ENCODE data around the gene CCNH. TPM values are rescaled to one million over a fixed set of nuclear protein-coding genes. Genes with fewer than 3 reads are reported as not detected.

Gene CCNH
- total RNA-seq, 1 donor from 2014 or later, result 23.1 TPM

DNA sequence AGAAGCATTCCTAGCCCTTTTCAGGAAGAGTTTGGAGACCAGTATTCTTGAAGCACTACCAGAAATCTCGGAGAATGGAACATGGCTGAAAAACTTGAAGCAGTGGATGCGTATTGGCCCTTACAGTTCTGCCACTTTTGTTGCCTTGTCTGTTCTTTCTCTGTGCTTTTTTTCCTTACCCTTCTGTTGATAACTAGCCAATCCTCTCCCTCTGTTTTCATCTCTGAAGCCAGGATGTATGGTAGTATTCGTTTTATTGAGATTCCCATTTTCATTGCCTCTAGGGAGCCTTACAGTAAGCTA is 564 bp upstream of the CCNH start:
- H3K4me3 Mint-ChIP-seq (ENCODE audit: unreplicated experiment), result peak overlapping the region; percentile 88
- TF ChIP-seq, protein P1, sequence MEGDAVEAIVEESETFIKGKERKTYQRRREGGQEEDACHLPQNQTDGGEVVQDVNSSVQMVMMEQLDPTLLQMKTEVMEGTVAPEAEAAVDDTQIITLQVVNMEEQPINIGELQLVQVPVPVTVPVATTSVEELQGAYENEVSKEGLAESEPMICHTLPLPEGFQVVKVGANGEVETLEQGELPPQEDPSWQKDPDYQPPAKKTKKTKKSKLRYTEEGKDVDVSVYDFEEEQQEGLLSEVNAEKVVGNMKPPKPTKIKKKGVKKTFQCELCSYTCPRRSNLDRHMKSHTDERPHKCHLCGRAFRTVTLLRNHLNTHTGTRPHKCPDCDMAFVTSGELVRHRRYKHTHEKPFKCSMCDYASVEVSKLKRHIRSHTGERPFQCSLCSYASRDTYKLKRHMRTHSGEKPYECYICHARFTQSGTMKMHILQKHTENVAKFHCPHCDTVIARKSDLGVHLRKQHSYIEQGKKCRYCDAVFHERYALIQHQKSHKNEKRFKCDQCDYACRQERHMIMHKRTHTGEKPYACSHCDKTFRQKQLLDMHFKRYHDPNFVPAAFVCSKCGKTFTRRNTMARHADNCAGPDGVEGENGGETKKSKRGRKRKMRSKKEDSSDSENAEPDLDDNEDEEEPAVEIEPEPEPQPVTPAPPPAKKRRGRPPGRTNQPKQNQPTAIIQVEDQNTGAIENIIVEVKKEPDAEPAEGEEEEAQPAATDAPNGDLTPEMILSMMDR (IDR thresholded peaks at IDR 0.05), result no peak
- no peaks in the 10 kb centered on the region for H3K9me3 Mint-ChIP-seq (ENCODE audit: low read depth)
- peaks cover 24% of the 10 kb centered on the region for H3K4me1 Mint-ChIP-seq (ENCODE audit: low read depth)
- DNase-seq (ENCODE audit: low spot score), result no peak
- H3K36me3 Mint-ChIP-seq (ENCODE audit: low read depth), result peaks cover 8% of the 10 kb centered on the region
- H3K27ac Mint-ChIP-seq (ENCODE audit: unreplicated experiment), result peak overlapping the region; percentile 98
- H3K27me3 Mint-ChIP-seq (ENCODE audit: low read depth), result no peaks in the 10 kb centered on the region

DNA sequence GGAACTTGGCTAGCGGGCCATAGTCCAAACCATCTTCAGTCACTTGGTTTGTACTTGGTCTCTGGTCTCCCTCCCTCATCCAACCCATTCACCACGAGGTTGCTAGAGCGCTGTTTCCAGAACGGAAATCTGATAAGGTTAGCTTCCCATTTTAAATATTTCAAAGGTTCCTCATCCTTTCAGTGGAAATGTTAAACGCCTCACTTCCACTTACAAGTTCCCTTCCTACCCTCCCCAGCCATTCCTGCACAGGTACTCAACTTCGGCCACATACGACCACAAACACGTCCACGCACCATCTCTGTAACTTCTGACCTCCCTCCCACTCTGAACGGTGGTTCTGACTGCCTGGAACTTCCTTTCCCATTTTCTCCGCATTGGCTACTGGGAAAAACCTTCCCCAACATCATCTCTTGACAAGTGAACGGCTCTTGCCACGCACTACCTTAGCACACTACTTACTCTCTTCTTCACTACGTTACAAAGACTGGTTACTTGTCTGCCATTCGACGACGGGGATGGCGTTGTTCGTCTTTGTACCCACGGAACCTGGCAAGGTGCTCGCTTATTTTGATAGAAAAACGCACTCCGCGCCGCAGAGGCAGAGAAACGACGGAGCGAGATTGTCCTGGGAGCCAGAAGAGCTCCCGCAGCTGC is 629 bp downstream of the CCNH start:
- Mint-ChIP-seq H3K36me3 (ENCODE audit: low read depth) (peaks cover 14% of the 10 kb centered on the region), H3K4me1 (ENCODE audit: low read depth) (peaks cover 24% of the 10 kb centered on the region), H3K27ac (ENCODE audit: unreplicated experiment) (peak overlapping the region; percentile 98), H3K4me3 (ENCODE audit: unreplicated experiment) (peak overlapping the region; percentile 88), H3K27me3 (ENCODE audit: low read depth) (no peaks in the 10 kb centered on the region), H3K9me3 (ENCODE audit: low read depth) (no peaks in the 10 kb centered on the region)
- TF ChIP-seq, protein P1 (IDR thresholded peaks at IDR 0.05), result peak; percentile 9
- no peak for DNase-seq (ENCODE audit: low spot score)

DNA sequence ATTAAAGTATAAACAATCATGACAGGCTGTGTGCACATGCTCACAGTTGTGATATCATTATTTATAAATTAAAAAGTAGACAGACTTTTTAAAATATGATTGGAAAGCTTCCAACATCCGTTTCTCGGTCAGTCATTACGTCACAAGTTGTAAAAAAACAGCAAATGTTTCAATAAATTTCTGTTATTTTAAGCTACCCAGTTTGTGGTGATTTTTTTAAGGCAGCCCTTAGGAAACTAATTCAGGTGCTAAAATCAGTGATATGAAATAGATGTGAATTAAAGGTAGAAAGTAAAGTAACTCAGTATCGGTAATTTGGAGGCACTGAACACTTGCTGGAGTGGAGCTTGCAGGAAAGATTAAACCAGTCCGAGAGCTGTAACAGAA is 1.2 kb downstream of the CCNH start:
- DNase-seq (ENCODE audit: low spot score), result no peak
- TF ChIP-seq, protein P1 (IDR thresholded peaks at IDR 0.05), result no peak
- H3K4me3 Mint-ChIP-seq (ENCODE audit: unreplicated experiment), result peak overlapping the region; percentile 88
- H3K36me3 Mint-ChIP-seq (ENCODE audit: low read depth), result peaks cover 19% of the 10 kb centered on the region
- H3K4me1 Mint-ChIP-seq (ENCODE audit: low read depth), result peaks cover 24% of the 10 kb centered on the region
- peak overlapping the region; percentile 98 for H3K27ac Mint-ChIP-seq (ENCODE audit: unreplicated experiment)
- H3K27me3 Mint-ChIP-seq (ENCODE audit: low read depth), result no peaks in the 10 kb centered on the region
- no peaks in the 10 kb centered on the region for H3K9me3 Mint-ChIP-seq (ENCODE audit: low read depth)

DNA sequence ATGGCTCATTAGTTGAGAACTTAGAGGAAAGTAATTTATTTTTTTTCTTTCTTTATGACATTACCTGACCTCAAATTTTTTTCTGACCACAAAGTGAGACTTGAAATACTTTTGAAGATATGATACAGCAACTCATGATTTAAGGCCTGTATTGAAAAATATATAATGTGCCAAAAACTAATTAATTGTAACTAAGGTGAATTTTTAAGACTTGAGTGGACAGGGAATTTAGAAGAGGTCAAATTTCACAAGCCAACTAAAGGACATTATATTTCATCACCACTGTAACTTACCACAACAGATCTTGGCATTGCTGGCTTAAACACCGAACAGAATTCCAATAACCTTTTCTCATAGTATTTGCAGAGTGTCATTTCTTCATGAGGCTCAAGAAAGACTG is 1.8 kb downstream of the CCNH start:
- peak overlapping the region; percentile 88 for H3K4me3 Mint-ChIP-seq (ENCODE audit: unreplicated experiment)
- TF ChIP-seq, protein P1 (IDR thresholded peaks at IDR 0.05), result no peak
- H3K36me3 Mint-ChIP-seq (ENCODE audit: low read depth), result peaks cover 19% of the 10 kb centered on the region
- DNase-seq (ENCODE audit: low spot score), result no peak
- no peaks in the 10 kb centered on the region for H3K27me3 Mint-ChIP-seq (ENCODE audit: low read depth)
- H3K4me1 Mint-ChIP-seq (ENCODE audit: low read depth), result peaks cover 24% of the 10 kb centered on the region
- H3K9me3 Mint-ChIP-seq (ENCODE audit: low read depth), result no peaks in the 10 kb centered on the region
- peak overlapping the region; percentile 64 for H3K27ac Mint-ChIP-seq (ENCODE audit: unreplicated experiment)

DNA sequence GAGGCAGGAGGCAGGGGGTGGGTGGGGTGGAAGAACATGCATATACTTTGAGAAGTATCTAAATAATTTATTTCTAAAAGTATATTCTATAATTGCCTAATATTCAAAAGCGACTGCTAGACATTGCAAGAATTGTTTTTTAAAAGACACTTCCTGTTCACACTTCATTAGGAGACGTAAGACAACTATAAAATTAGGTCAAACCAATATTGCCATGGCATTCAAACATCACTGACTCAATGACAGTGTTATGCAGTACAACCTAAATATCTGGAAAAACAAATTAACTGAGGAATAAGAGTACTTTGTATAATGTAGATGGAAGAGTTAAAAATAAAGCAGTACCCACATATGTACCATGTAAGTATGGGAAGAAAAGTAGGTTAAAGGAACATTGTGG is 4.5 kb downstream of the CCNH start:
- no peak overlapping the region for H3K27ac Mint-ChIP-seq (ENCODE audit: unreplicated experiment)
- DNase-seq (ENCODE audit: low spot score), result no peak
- H3K36me3 Mint-ChIP-seq (ENCODE audit: low read depth), result peaks cover 19% of the 10 kb centered on the region
- H3K4me1 Mint-ChIP-seq (ENCODE audit: low read depth), result peaks cover 24% of the 10 kb centered on the region
- no peaks in the 10 kb centered on the region for H3K9me3 Mint-ChIP-seq (ENCODE audit: low read depth)
- no peak overlapping the region for H3K4me3 Mint-ChIP-seq (ENCODE audit: unreplicated experiment)
- TF ChIP-seq, protein P1 (IDR thresholded peaks at IDR 0.05), result no peak
- H3K27me3 Mint-ChIP-seq (ENCODE audit: low read depth), result no peaks in the 10 kb centered on the region

All from chondrocyte (in vitro differentiated cells).